Measurements from ENCODE around the gene MEGF8.
"Not testable (repeated sequence)": the region's sequence is repeated elsewhere in the genome, so short reads cannot be mapped to it uniquely, and the experiment has no call there.

Gene MEGF8

GRCh38 chr19:42332059-42332458 lies 6.6 kb downstream of the MEGF8 start:
- Histone ChIP-seq H3K4me1 (ENCODE audit: control insufficient read depth, insufficient read depth, low read length) (peaks cover 2% of the 10 kb centered on the region), H3K4me3 (ENCODE audit: low read length) (no peak overlapping the region), H3K36me3 (ENCODE audit: control insufficient read depth, insufficient read depth, low read length) (peaks cover 6% of the 10 kb centered on the region), H3K27me3 (ENCODE audit: control insufficient read depth, insufficient read depth, low read length) (no peaks in the 10 kb centered on the region), H3K9ac (ENCODE audit: low read length) (no peak overlapping the region), H3K27ac (ENCODE audit: low read depth, low read length) (no peak overlapping the region)

- no peak overlapping the region for H3K9ac ChIP-seq (ENCODE audit: low read length)
These were observed 7.6 kb downstream of the MEGF8 start for GRCh38 chr19:42333018-42333417.

DNA sequence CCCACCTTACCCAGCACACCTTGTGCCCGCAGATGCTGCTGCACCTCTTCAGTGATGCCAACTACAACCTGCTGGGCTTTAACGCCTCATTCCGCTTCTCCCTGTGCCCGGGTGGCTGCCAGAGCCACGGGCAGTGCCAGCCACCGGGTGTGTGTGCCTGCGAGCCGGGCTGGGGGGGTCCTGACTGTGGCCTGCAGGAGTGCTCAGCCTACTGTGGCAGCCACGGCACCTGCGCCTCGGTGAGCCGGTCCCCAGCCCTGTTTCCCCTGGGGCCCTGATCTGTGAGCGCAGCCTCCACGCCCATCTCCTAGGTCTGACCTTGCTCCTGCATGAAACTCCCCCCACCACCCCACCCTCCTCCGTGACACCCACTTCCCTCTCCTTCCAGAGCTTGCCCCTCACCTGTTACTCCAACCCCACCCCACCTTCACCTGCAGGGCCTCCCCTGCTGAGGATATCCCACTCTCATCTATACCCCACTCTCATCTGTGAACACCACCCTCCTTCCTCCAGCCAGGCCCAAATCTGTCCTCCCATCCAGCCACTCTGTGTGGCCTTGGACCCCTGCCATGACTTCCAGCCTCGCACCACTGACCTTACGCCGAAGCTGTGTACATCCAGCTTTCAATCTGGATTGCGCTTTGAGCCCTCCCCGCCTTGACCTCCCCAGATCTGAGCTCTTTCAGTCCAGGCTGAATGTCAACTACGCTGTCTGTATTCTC lies 8.7 kb downstream of the MEGF8 start:
- H3K9ac ChIP-seq (ENCODE audit: low read length): no peak overlapping the region
- no peak overlapping the region for H3K27ac ChIP-seq (ENCODE audit: low read depth, low read length)
- no peak overlapping the region for H3K4me3 ChIP-seq (ENCODE audit: low read length)
- H3K4me1 ChIP-seq (ENCODE audit: control insufficient read depth, insufficient read depth, low read length): no peaks in the 10 kb centered on the region
- no peaks in the 10 kb centered on the region for H3K27me3 ChIP-seq (ENCODE audit: control insufficient read depth, insufficient read depth, low read length)
- H3K36me3 ChIP-seq (ENCODE audit: control insufficient read depth, insufficient read depth, low read length): peaks cover 6% of the 10 kb centered on the region

More at GRCh38 chr19:42333018-42333417, 7.6 kb downstream of the MEGF8 start:
- H3K27ac ChIP-seq (ENCODE audit: low read depth, low read length): no peak overlapping the region
- no peaks in the 10 kb centered on the region for H3K4me1 ChIP-seq (ENCODE audit: control insufficient read depth, insufficient read depth, low read length)
- H3K27me3 ChIP-seq (ENCODE audit: control insufficient read depth, insufficient read depth, low read length): no peaks in the 10 kb centered on the region
- H3K4me3 ChIP-seq (ENCODE audit: low read length): no peak overlapping the region
- peaks cover 6% of the 10 kb centered on the region for H3K36me3 ChIP-seq (ENCODE audit: control insufficient read depth, insufficient read depth, low read length)

- H3K9ac ChIP-seq (ENCODE audit: low read length): no peak overlapping the region
- no peaks in the 10 kb centered on the region for H3K27me3 ChIP-seq (ENCODE audit: control insufficient read depth, insufficient read depth, low read length)
- H3K36me3 ChIP-seq (ENCODE audit: control insufficient read depth, insufficient read depth, low read length): peaks cover 6% of the 10 kb centered on the region
- H3K4me1 ChIP-seq (ENCODE audit: control insufficient read depth, insufficient read depth, low read length): no peaks in the 10 kb centered on the region
- no peak overlapping the region for H3K4me3 ChIP-seq (ENCODE audit: low read length)
- H3K27ac ChIP-seq (ENCODE audit: low read depth, low read length): no peak overlapping the region
These were observed 9.4 kb downstream of the MEGF8 start for GRCh38 chr19:42334697-42335373.

GRCh38 chr19:42335374-42335936 lies 10.0 kb downstream of the MEGF8 start:
- no peaks in the 10 kb centered on the region for H3K27me3 ChIP-seq (ENCODE audit: control insufficient read depth, insufficient read depth, low read length)
- H3K9ac ChIP-seq (ENCODE audit: low read length): no peak overlapping the region
- peaks cover 6% of the 10 kb centered on the region for H3K36me3 ChIP-seq (ENCODE audit: control insufficient read depth, insufficient read depth, low read length)
- no peak overlapping the region for H3K4me3 ChIP-seq (ENCODE audit: low read length)
- H3K27ac ChIP-seq (ENCODE audit: low read depth, low read length): no peak overlapping the region
- H3K4me1 ChIP-seq (ENCODE audit: control insufficient read depth, insufficient read depth, low read length): no peaks in the 10 kb centered on the region

GRCh38 chr19:42335971-42336370 lies 10.5 kb downstream of the MEGF8 start:
- Histone ChIP-seq H3K36me3 (ENCODE audit: control insufficient read depth, insufficient read depth, low read length) (peaks cover 6% of the 10 kb centered on the region), H3K9ac (ENCODE audit: low read length) (no peak overlapping the region), H3K27ac (ENCODE audit: low read depth, low read length) (no peak overlapping the region)

DNA sequence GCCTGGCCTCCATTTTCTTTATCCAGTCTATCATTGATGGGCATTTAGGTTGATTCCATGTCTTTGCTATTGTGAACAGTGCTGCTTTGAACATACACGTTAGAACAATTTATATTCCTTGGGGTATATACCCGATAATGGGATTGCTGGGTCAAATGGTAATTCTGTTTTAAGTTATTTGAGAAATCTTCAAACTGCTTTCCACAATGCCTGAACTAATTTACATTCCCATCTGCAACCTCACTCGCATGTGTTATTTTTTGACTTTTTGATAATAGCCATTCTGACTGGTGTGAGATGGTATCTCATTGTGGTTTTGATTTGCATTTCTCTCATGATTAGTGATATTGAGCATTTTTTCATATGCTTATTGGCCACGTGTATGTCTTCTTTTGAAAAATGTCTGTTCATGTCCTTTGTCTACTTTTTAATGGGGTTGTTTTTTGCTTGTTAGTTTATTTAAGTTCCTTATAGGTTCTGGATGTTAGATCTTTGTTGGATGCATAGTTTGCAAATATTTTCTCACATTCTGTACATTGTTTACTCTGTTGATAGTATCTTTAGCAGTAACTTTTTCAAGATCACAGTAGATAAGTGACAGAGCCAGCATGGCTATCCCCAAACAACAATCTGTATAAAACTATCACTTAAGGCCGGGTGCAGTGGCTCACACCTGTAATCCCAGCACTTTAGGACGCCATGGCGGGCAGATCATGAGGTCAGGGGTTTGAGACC lies 13.9 kb downstream of the MEGF8 start:
- peaks cover 11% of the 10 kb centered on the region for H3K36me3 ChIP-seq (ENCODE audit: control insufficient read depth, insufficient read depth, low read length)
- H3K9ac ChIP-seq (ENCODE audit: low read length); H3K27me3 ChIP-seq (ENCODE audit: control insufficient read depth, insufficient read depth, low read length): not testable (repeated sequence)

More at GRCh38 chr19:42335971-42336370, 10.5 kb downstream of the MEGF8 start:
- Histone ChIP-seq H3K4me1 (ENCODE audit: control insufficient read depth, insufficient read depth, low read length) (no peaks in the 10 kb centered on the region), H3K27me3 (ENCODE audit: control insufficient read depth, insufficient read depth, low read length) (no peaks in the 10 kb centered on the region), H3K4me3 (ENCODE audit: low read length) (no peak overlapping the region)

GRCh38 chr19:42339922-42340321 lies 14.5 kb downstream of the MEGF8 start:
- not testable (repeated sequence) for H3K27ac ChIP-seq (ENCODE audit: low read depth, low read length); H3K4me3 ChIP-seq (ENCODE audit: low read length); H3K4me1 ChIP-seq (ENCODE audit: control insufficient read depth, insufficient read depth, low read length); H3K9ac ChIP-seq (ENCODE audit: low read length); H3K27me3 ChIP-seq (ENCODE audit: control insufficient read depth, insufficient read depth, low read length)
- H3K36me3 ChIP-seq (ENCODE audit: control insufficient read depth, insufficient read depth, low read length): peaks cover 11% of the 10 kb centered on the region

More for the DNA sequence above, 13.9 kb downstream of the MEGF8 start:
- not testable (repeated sequence) for H3K4me1 ChIP-seq (ENCODE audit: control insufficient read depth, insufficient read depth, low read length); H3K27ac ChIP-seq (ENCODE audit: low read depth, low read length); H3K4me3 ChIP-seq (ENCODE audit: low read length)

GRCh38 chr19:42343344-42344110 lies 18.1 kb downstream of the MEGF8 start:
- H3K36me3 ChIP-seq (ENCODE audit: control insufficient read depth, insufficient read depth, low read length): peaks cover 5% of the 10 kb centered on the region
- H3K27me3 ChIP-seq (ENCODE audit: control insufficient read depth, insufficient read depth, low read length): no peaks in the 10 kb centered on the region

DNA sequence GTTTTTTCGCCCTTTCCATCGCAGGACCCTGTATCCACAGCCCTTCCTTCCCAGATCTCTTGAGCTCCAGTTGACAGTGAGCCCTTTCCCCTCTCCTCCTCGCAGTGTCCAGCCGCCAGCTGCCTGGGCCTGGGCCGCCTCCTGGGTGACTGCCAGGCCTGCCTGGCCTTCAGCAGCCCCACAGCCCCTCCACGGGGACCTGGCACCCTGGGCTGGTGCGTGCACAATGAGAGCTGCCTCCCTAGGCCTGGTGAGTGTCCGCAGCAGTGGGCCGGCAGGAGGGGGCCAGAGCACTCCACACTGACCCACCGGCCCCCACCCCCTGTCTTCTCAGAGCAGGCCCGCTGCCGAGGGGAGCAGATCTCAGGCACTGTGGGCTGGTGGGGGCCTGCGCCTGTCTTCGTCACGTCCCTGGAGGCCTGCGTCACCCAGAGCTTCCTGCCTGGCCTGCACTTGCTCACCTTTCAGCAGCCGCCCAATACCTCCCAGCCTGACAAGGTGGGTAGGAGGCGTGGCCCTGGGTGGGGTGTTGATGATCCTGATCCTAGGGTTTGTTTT lies 19.0 kb downstream of the MEGF8 start:
- Histone ChIP-seq H3K4me3 (ENCODE audit: low read length) (no peak overlapping the region), H3K27me3 (ENCODE audit: control insufficient read depth, insufficient read depth, low read length) (no peaks in the 10 kb centered on the region), H3K9ac (ENCODE audit: low read length) (no peak overlapping the region), H3K36me3 (ENCODE audit: control insufficient read depth, insufficient read depth, low read length) (peaks cover 5% of the 10 kb centered on the region), H3K4me1 (ENCODE audit: control insufficient read depth, insufficient read depth, low read length) (no peaks in the 10 kb centered on the region), H3K27ac (ENCODE audit: low read depth, low read length) (no peak overlapping the region)

More at GRCh38 chr19:42343344-42344110, 18.1 kb downstream of the MEGF8 start:
- Histone ChIP-seq H3K27ac (ENCODE audit: low read depth, low read length) (no peak overlapping the region), H3K4me3 (ENCODE audit: low read length) (no peak overlapping the region), H3K9ac (ENCODE audit: low read length) (no peak overlapping the region), H3K4me1 (ENCODE audit: control insufficient read depth, insufficient read depth, low read length) (no peaks in the 10 kb centered on the region)

DNA sequence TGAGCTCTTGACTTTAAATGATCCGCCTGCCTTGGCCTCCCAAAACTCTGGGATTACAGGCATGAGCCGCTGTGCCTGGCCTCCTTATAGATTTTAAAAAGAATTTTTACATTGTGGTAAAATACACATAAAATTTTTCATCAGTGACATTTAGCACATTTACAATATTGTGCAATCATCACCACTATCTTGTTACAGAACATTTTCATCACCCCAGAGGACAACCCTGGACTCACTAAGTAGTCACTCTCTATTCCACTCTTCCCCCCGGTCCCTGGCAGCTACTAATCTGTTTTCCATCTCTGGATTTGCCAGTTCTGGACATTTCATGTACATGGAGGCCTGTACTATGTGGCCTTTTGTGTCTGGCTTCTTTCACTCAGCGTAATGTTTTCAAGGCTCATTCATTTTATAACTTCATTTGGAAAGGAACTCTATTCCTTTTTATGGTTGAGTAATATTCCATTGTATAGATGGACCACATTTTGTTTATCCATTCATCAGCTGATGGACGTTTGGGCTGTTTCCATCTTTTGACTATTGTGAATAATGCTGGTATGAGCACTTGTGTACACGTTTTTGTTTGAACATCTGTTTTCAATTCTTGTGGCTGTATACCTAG lies 19.9 kb downstream of the MEGF8 start:
- Histone ChIP-seq H3K27me3 (ENCODE audit: control insufficient read depth, insufficient read depth, low read length) (no peaks in the 10 kb centered on the region), H3K27ac (ENCODE audit: low read depth, low read length) (no peak overlapping the region), H3K9ac (ENCODE audit: low read length) (no peak overlapping the region), H3K4me3 (ENCODE audit: low read length) (no peak overlapping the region), H3K36me3 (ENCODE audit: control insufficient read depth, insufficient read depth, low read length) (peaks cover 5% of the 10 kb centered on the region), H3K4me1 (ENCODE audit: control insufficient read depth, insufficient read depth, low read length) (no peaks in the 10 kb centered on the region)
